PC-3 (cell line): ENCODE data around the gene CST8. TPM values are rescaled to one million over a fixed set of nuclear protein-coding genes. Genes with fewer than 3 reads are reported as not detected.

Experiments used
- ATAC-seq: fragments of 200-7000 bp; cut with Tn5 transposase; 2 replicates; pipeline ENCODE4 v1.9.1; 2020; ENCODE audit warnings: mild to moderate bottlenecking, moderate library complexity
- BruUV-seq: library from RNA; stranded (reverse); fragments of 400-500 nt; replicated peaks from 2 replicates; lab custom pipeline; 2021; lab: Mats Ljungman, UMichigan
- CTCF ChIA-PET: fragments of 300-600 bp; sonication (Branson Sonifier 250); formaldehyde crosslinking; loops from one replicate; lab custom pipeline; 2022; ENCODE audit warnings: antibody characterized with exemption; lab: Charles Lee
- POLR2A ChIA-PET: fragments of 300-600 bp; sonication (Branson Sonifier 250); formaldehyde crosslinking; loops from one replicate; lab custom pipeline; 2022; ENCODE audit warnings: antibody characterized with exemption; ENCODE audit not compliant: unreplicated experiment; lab: Charles Lee
- DNase-seq: peaks from one replicate; pipeline ENCODE4 v3.0.0-alpha.2; 2015
- H2AFZ ChIP-seq: fragments of 300-600 bp; sonication (generic); 2 replicates; pipeline ENCODE4 v1.6.0; 2016; ENCODE audit warnings: antibody characterized with exemption, low read length
- H3F3A ChIP-seq: fragments of 300-600 bp; sonication (generic); one replicate; pipeline ENCODE4 v1.6.0; 2017; ENCODE audit warnings: antibody characterized with exemption, low read length, control low read depth, mild to moderate bottlenecking; ENCODE audit not compliant: unreplicated experiment
- H3K27ac ChIP-seq: fragments of 300-600 bp; sonication (generic); 2 replicates; pipeline ENCODE4 v1.5.1; 2016; ENCODE audit warnings: mild to moderate bottlenecking, low read length
- H3K27me3 ChIP-seq: fragments of 300-600 bp; sonication (generic); 2 replicates; pipeline ENCODE4 v1.6.1; 2016; ENCODE audit warnings: low read length, mixed read lengths
- H3K36me3 ChIP-seq: fragments of 300-600 bp; sonication (generic); 2 replicates; pipeline ENCODE4 v1.6.1; 2016; ENCODE audit warnings: low read depth, mixed run types, low read length, mixed read lengths
- H3K4me1 ChIP-seq: fragments of 300-600 bp; sonication (generic); 2 replicates; pipeline ENCODE4 v1.5.1; 2016; ENCODE audit warnings: low read length; ENCODE audit not compliant: insufficient read depth
- H3K4me2 ChIP-seq: fragments of 300-600 bp; sonication (generic); 2 replicates; pipeline ENCODE4 v1.6.0; 2016; ENCODE audit warnings: low read length
- H3K4me3 ChIP-seq: fragments of 300-600 bp; sonication (generic); 2 replicates; pipeline ENCODE4 v1.5.1; 2016; ENCODE audit warnings: mild to moderate bottlenecking, low read length, mixed read lengths
- H3K79me2 ChIP-seq: fragments of 300-600 bp; sonication (generic); 2 replicates; pipeline ENCODE4 v1.6.1; 2017; ENCODE audit warnings: low read length, mixed read lengths
- H3K9ac ChIP-seq: fragments of 300-600 bp; sonication (generic); 2 replicates; pipeline ENCODE4 v1.6.0; 2016; ENCODE audit warnings: mild to moderate bottlenecking, low read length
- H3K9me2 ChIP-seq: fragments of 300-600 bp; sonication (generic); replicated peaks from 2 replicates; pipeline ENCODE4 v1.6.1; 2016; ENCODE audit warnings: mixed run types, low read length, mixed read lengths
- H3K9me3 ChIP-seq: fragments of 300-600 bp; sonication (generic); 2 replicates; pipeline ENCODE4 v1.6.1; 2016; ENCODE audit warnings: low read length, mixed read lengths
- H4K20me1 ChIP-seq: fragments of 300-600 bp; sonication (generic); 2 replicates; pipeline ENCODE4 v1.6.1; 2016; ENCODE audit warnings: low read length, mixed read lengths
- EZH2 ChIP-seq: fragments of 300-600 bp; sonication (generic); IDR thresholded peaks from one replicate; pipeline ENCODE4 v1.6.1; 2017; ENCODE audit warnings: antibody characterized with exemption, mild to moderate bottlenecking, low read length; ENCODE audit not compliant: unreplicated experiment
- EZH2phosphoT487 ChIP-seq: fragments of 300-600 bp; sonication (generic); IDR thresholded peaks from 2 replicates; pipeline ENCODE4 v1.6.1; 2018; ENCODE audit warnings: mild to moderate bottlenecking, antibody characterized with exemption, low read length, borderline replicate concordance
- intact Hi-C: fragments of 100-400 bp; cut with micrococcal nuclease; formaldehyde crosslinking; loops from 2 replicates; pipeline ENCODE4 v1.9.0; 2023
- total RNA-seq: library from RNA; depleted of rRNA; stranded (reverse); fragments of >200 nt; gene quantifications from 2 replicates; pipeline ENCODE4 v1.2.3, GENCODE V29; 2014
- TF ChIP-seq, protein P1 (sequence below): fragments of 300-600 bp; sonication (generic); conservative IDR thresholded peaks from 2 replicates; pipeline ENCODE4 v1.5.1; 2017; ENCODE audit warnings: antibody characterized with exemption, low read depth, mild to moderate bottlenecking, low read length

Gene CST8
- total RNA-seq, 1 experiment from 2014 or later = not detected

GRCh38 chr20:23514848-23515247 lies 23.9 kb downstream of the CST8 start:
- Histone ChIP-seq H3K79me2 (no peaks in the 10 kb centered on the region), H3K27me3 (peaks cover 65% of the 10 kb centered on the region), H3K4me2 (no peak overlapping the region), H2AFZ (no peak overlapping the region), H3K9ac (no peak overlapping the region), H3F3A (no peaks in the 10 kb centered on the region), H4K20me1 (no peaks in the 10 kb centered on the region), H3K27ac (no peak overlapping the region), H3K4me1 (no peaks in the 10 kb centered on the region), H3K4me3 (no peak overlapping the region), H3K9me2 (no peaks in the 10 kb centered on the region), H3K9me3 (no peaks in the 10 kb centered on the region), H3K36me3 (no peaks in the 10 kb centered on the region)
- POLR2A ChIA-PET = no interaction called here
- intact Hi-C loops = no loop called here
- ATAC-seq (no peak), DNase-seq (no peak)
- TF ChIP-seq EZH2phosphoT487 (no peak), EZH2 (no peak)
- TF ChIP-seq, protein P1, sequence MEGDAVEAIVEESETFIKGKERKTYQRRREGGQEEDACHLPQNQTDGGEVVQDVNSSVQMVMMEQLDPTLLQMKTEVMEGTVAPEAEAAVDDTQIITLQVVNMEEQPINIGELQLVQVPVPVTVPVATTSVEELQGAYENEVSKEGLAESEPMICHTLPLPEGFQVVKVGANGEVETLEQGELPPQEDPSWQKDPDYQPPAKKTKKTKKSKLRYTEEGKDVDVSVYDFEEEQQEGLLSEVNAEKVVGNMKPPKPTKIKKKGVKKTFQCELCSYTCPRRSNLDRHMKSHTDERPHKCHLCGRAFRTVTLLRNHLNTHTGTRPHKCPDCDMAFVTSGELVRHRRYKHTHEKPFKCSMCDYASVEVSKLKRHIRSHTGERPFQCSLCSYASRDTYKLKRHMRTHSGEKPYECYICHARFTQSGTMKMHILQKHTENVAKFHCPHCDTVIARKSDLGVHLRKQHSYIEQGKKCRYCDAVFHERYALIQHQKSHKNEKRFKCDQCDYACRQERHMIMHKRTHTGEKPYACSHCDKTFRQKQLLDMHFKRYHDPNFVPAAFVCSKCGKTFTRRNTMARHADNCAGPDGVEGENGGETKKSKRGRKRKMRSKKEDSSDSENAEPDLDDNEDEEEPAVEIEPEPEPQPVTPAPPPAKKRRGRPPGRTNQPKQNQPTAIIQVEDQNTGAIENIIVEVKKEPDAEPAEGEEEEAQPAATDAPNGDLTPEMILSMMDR = no peak
- CTCF ChIA-PET = no interaction called here
- no TSS peak for BruUV-seq

GRCh38 chr20:23515250-23515939 lies 24.5 kb downstream of the CST8 start:
- H3K4me2 ChIP-seq = no peak overlapping the region
- no peak for ATAC-seq
- no peak overlapping the region for H3K9ac ChIP-seq
- peak; percentile 9 for DNase-seq
- POLR2A ChIA-PET = no interaction called here
- intact Hi-C loops = no loop called here
- H3F3A ChIP-seq = no peaks in the 10 kb centered on the region
- no peaks in the 10 kb centered on the region for H3K36me3 ChIP-seq
- H3K27ac ChIP-seq = no peak overlapping the region
- H2AFZ ChIP-seq = no peak overlapping the region
- peaks cover 65% of the 10 kb centered on the region for H3K27me3 ChIP-seq
- TF ChIP-seq, protein P1 = no peak
- TF ChIP-seq EZH2 (no peak), EZH2phosphoT487 (no peak)
- no peaks in the 10 kb centered on the region for H3K9me3 ChIP-seq
- no TSS peak for BruUV-seq
- H3K9me2 ChIP-seq = no peaks in the 10 kb centered on the region
- H3K4me3 ChIP-seq = no peak overlapping the region
- H3K4me1 ChIP-seq = no peaks in the 10 kb centered on the region
- no peaks in the 10 kb centered on the region for H4K20me1 ChIP-seq
- H3K79me2 ChIP-seq = no peaks in the 10 kb centered on the region
- CTCF ChIA-PET = no interaction called here

GRCh38 chr20:23517719-23518118 lies 26.8 kb downstream of the CST8 start:
- Histone ChIP-seq H4K20me1 (no peaks in the 10 kb centered on the region), H3K4me3 (no peak overlapping the region), H3F3A (no peaks in the 10 kb centered on the region), H2AFZ (no peak overlapping the region), H3K27me3 (peaks cover 73% of the 10 kb centered on the region), H3K9me3 (no peaks in the 10 kb centered on the region), H3K4me2 (no peak overlapping the region), H3K9me2 (no peaks in the 10 kb centered on the region), H3K27ac (no peak overlapping the region), H3K4me1 (no peaks in the 10 kb centered on the region), H3K36me3 (no peaks in the 10 kb centered on the region), H3K79me2 (no peaks in the 10 kb centered on the region), H3K9ac (no peak overlapping the region)
- TF ChIP-seq EZH2 (no peak), EZH2phosphoT487 (no peak)
- TF ChIP-seq, protein P1 = no peak
- BruUV-seq = no TSS peak
- ChIA-PET POLR2A (no interaction called here), CTCF (no interaction called here)
- DNase-seq (no peak), ATAC-seq (no peak)
- intact Hi-C loops = no loop called here
